Stimulated activated CD4-positive, alpha-beta T cell treated with anti-CD3 and anti-CD28 coated beads, Interleukin-1b, Interleukin-23, amount 100 ng/mL, for 1 hour (primary cell): ENCODE measurements around the gene RSL24D1.

Source experiments
- DNase-seq, 2 donors: peaks; one replicate each; pipeline ENCODE4 v3.0.0-alpha.2; 2020; ENCODE audit warnings: low read depth in 2 of 2

RSL24D1 gene

DNA sequence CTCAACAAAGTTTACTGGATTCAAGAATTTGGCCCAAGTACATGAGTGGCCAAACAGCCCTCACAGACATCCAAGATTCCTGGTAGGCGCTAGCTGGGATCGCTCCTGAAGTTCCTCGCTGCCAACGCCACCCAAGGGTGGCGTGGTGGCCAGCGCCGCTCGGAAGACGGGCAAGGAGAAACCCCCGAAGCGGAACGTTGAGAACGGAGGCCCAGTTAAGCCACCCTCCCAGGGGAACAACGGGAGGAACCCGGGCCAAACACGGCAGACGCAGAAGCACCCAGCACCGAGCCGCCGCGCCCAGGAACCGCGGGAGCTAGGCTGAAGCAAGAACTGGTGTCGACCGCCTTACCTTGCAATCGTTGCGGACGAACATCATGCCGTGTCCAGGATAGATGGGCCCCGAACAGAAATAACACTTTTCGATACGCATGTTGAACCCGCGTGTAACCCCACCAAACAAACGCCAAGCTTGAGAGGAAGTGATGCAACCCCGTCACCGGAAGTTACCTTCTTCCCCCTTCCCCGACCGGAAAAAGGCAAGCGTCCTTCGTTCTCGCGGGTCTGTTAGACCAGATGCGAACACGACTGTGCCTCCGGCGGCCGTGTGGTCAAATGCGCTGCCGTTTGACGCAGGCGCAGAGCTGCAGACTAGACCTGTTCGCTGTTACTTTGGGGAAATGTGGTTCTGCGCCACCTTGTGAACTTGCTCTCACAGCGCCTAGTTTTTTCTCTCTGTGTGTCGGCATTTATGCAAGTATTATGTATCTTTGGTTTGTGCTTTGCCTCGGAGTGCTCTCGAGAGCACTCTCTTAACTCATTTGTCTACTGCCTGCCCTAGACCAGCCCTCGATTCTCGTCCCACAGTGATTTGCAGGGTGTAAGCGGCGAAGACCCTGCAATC lies at the start of gene RSL24D1:
Gene RSL24D1, minus strand, starts transcription at position 484 of the 904 bp plus-strand sequence. Its CDS starts 51 bp downstream, at position 433.
- DNase-seq: peak; percentile 86 to 91

DNA sequence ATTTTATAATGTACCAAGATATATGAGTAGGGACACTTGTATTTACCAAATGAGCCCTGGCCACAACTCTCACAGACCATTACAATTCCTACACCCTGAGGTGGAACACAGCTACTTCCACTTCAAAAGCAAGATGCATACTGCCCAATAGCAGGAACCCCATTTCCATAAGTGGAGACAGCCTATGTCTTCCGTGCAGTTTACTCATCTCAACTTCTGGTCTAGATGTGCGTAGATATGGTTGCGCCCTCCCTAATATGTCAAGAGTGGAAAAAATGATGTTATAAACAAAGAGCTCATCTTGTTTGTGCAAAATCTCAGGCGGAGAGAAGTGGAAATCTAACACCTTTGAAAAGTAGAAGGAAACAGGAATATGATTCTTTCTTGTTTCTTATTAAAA lies 48.3 kb upstream of the RSL24D1 start:
- no peak for DNase-seq

GRCh38 chr15:55241891-55242290 lies 45.1 kb upstream of the RSL24D1 start:
- DNase-seq: no peak

DNA sequence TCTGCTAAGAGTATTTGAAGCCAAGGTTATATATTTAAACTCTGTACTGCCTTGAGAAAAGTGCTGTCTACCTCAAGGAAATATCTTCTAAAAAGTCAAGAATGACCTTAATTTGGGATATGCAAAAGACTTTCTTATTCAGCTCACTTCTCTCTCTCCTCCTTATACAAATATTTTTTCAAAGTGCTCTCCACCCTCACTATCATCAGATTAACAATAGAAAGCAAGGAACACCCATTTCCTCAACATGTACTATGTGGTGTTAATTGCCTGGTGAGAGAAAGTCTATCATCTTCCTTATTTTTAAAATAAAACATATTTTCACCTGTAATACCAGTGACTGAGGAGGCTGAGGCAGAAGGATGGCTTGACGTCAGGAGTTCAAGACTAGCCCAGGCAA lies 44.4 kb upstream of the RSL24D1 start:
- no peak for DNase-seq

DNA sequence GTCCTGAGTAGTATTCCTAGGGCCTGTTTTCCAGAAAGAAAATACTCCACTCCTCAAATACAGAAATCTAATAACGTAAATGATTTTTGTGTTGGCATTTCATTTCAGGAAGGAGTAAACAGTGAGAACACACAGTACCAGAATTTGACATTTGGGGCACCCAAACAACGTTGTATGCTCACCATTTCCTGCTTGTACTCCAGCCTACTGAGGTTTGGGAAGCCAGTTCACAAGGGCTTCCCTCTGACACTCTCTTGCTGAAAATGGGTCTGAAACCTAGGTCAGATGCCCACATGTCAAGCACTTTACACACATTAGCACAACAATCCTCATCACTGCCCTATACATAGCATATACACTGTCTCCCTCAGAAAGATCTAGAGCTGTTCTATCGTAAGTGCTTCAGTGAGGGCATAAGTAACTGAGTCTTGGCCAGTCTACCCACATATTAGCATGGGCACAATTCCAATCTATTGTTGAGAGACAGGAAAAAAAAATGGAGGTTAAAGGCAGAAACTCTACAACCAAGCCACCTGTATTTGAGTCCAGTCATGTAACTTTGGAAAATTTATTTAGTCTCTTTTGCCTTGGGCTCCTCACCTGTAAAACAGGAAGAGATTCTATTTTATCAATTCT lies 43.5 kb upstream of the RSL24D1 start:
- DNase-seq: no peak

GRCh38 chr15:55239440-55240124 lies 42.8 kb upstream of the RSL24D1 start:
- DNase-seq: no peak

- DNase-seq: no peak
Measured at GRCh38 chr15:55238877-55239276, 42.1 kb upstream of the RSL24D1 start.

DNA sequence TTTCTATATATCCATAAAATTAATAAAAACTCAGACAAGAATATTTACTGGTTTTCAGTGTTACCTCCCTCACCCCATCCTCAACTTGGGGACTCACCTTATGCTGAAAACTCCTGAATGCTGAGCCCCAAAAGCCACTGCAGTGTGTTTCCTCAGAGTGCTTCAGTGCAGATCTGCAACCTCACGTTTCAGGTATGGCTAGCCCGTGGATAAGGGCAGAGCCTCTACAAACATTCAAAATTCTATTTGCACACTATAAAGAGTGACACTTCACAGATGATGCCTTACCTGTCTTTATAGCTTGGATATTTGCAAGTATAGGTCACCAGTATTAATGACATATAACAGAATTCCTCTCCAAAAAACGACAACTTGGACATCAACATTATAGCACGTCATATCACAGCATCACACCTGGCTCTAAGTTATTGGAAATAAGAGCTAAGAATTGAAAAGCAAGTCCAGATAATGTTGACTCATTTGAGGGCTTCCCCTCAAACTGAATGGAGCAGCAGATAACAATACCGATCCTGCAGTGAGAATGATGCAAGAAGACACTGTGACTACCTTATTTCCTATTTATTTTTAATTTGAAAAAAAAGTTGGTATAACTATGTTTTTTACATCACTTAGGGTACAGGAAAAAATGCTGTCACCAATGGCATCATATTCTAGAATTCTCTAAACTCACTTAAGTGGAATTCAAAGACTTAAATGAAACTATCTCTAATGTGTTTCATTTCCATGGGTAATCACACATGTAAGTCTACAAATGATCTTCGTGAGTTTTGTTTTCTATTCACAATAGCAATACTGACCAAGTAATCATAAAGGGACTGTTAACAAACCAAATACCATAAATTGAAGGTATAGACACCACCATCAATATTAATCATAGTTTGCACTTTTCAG lies 40.7 kb upstream of the RSL24D1 start:
- no peak for DNase-seq

- DNase-seq: no peak
Measured at GRCh38 chr15:55235546-55236036, 38.9 kb upstream of the RSL24D1 start.

GRCh38 chr15:55234800-55235104 lies 38.0 kb upstream of the RSL24D1 start:
- no peak for DNase-seq

GRCh38 chr15:55234104-55234799 lies 37.5 kb upstream of the RSL24D1 start:
- no peak for DNase-seq

DNA sequence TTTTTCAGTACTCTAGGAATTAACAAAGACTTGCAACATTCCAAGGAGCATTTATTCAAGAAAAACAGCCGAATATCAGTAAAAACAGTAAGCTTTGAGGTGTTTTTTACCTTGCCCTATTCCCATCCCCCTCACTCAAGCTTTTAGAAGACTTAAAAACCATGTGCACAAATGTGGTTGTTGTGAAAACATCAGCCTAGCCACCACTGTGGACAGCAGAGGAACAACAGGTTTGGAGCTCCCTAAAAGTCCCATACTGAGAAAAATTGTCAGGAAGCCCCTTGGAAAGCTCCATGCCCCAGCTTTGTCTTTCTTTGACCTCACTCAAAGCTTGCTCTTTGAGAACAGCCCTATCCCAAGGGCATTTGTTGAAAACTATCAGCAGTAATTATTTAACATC lies 34.7 kb upstream of the RSL24D1 start:
- no peak for DNase-seq

GRCh38 chr15:55230953-55231352 lies 34.2 kb upstream of the RSL24D1 start:
- DNase-seq: no peak

- DNase-seq: no peak
Measured at GRCh38 chr15:55230051-55230670, 33.4 kb upstream of the RSL24D1 start.

- no peak for DNase-seq
Measured at GRCh38 chr15:55226127-55226526, 29.4 kb upstream of the RSL24D1 start.

- no peak for DNase-seq
Measured at GRCh38 chr15:55224892-55225291, 28.2 kb upstream of the RSL24D1 start.

GRCh38 chr15:55222588-55222987 lies 25.8 kb upstream of the RSL24D1 start:
- no peak for DNase-seq

DNA sequence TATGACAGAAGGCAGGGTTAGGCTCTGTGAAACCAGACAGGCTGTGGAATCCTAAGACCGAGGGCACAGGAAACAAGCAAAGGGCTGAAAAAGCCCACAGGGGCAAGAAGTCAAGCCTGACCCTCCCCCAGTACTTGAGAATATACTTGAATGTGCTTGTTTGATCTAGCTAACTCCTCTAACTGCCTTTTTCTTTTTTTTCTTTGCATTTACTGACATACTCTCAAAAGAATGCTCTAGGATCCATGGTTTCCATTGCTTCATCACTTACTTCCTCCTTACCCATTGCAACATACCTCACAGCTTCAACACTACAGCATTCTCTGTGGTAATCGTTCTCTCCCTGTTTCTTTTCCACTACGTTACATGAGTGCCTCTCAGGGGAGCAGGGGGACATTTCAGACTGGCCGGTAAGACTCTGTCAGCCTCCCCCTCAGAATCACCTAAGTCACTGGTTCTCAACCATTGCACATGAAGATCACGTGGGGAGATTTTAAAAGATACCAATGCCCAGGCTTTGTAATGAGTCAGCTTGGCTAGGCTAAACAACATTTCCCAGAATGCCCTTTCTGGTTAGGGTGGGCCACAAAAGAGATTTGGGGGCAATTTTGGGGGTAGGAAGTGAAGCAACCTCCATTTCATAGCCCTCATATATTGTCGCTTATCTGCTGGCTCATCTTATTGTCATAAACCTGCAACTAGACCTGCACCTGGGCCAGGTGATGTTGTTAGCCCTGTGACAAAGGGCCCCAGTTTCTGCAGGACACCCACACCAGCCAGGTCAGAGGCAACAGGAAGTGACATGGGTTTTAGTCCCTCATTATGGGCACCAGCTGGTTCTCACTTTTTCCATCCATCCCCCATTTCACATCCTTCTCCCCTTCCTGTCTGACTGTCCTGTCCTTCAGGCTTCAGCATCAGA lies 24.6 kb upstream of the RSL24D1 start:
- no peak for DNase-seq

GRCh38 chr15:55220606-55221005 lies 23.9 kb upstream of the RSL24D1 start:
- DNase-seq: no peak
